BLaER1 treated with 17β-estradiol and CSF1 and Interleukin-3, amounts not matched to agents 10 nM and 100 nM (cell line): ENCODE measurements around the gene CDCP1.
A peak's percentile ranks its signal among the peaks of the same experiment; 100 is the strongest.

ENCODE experiments used
- H3K27ac ChIP-seq, 11 experiments: shearing (Covaris generic); formaldehyde crosslinking; 2 replicates each; pipeline ENCODE4 v1.8.1; 2022
- H3K27me3 ChIP-seq, 11 experiments: shearing (Covaris generic); formaldehyde crosslinking; 2 replicates each; pipeline ENCODE4 v1.8.1; 2022
- H3K36me3 ChIP-seq, 11 experiments: shearing (Covaris generic); formaldehyde crosslinking; 2 replicates each; pipeline ENCODE4 v1.8.1; 2022
- H3K4me1 ChIP-seq, 10 experiments: shearing (Covaris generic); formaldehyde crosslinking; 2 replicates each; pipeline ENCODE4 v1.8.1; 2022
- H3K4me2 ChIP-seq, 11 experiments: shearing (Covaris generic); formaldehyde crosslinking; 2 replicates each; pipeline ENCODE4 v1.8.1; 2022
- H3K4me3 ChIP-seq, 10 experiments: shearing (Covaris generic); formaldehyde crosslinking; 2 replicates each; pipeline ENCODE4 v1.8.1; 2022
- H3K9ac ChIP-seq, 11 experiments: shearing (Covaris generic); formaldehyde crosslinking; 2 replicates each; pipeline ENCODE4 v1.8.1; 2022
- H3K9me3 ChIP-seq, 11 experiments: shearing (Covaris generic); formaldehyde crosslinking; replicated peaks in 1 of 11; 2 replicates each; pipeline ENCODE4 v1.8.1; 2022
- H4K20me1 ChIP-seq, 11 experiments: shearing (Covaris generic); formaldehyde crosslinking; 2 replicates each; pipeline ENCODE4 v1.8.1; 2022
- Cebpa-rat ChIP-seq, 11 experiments: shearing (Covaris generic); IDR thresholded peaks; 2 replicates each; pipeline ENCODE4 v1.8.1; 2022

The CDCP1 gene

GRCh38 chr3:45134758-45135521 lies 11.2 kb downstream of the CDCP1 start:
- Histone ChIP-seq H3K36me3 (no peaks in the 10 kb centered on the region), H3K27me3 (no peaks in the 10 kb centered on the region), H3K4me2 (peak overlapping the region in 4 of 11 experiments; percentile 54 to 92 (median 74); a peak in 8 of 22 replicates), H4K20me1 (no peaks in the 10 kb centered on the region), H3K9me3 (peaks cover 0 to 8% (median 0%) of the 10 kb centered on the region in 11 experiments; a peak in 1 of 22 replicates), H3K4me1 (peaks cover 21 to 85% (median 30%) of the 10 kb centered on the region in 10 experiments), H3K9ac (peak overlapping the region in 3 of 11 experiments; percentile 52 to 67 (median 63); a peak in 4 of 22 replicates), H3K27ac (peak overlapping the region in 4 of 11 experiments; percentile 53 to 93 (median 79); a peak in 8 of 22 replicates), H3K4me3 (no peak overlapping the region)
- TF ChIP-seq Cebpa-rat (IDR thresholded peaks at IDR 0.05) = no peak

GRCh38 chr3:45132568-45133211 lies 13.5 kb downstream of the CDCP1 start:
- no peak for TF ChIP-seq Cebpa-rat (IDR thresholded peaks at IDR 0.05)
- Histone ChIP-seq H3K27ac (no peak overlapping the region; a peak in 1 of 22 replicates), H3K4me2 (peak overlapping the region in 3 of 11 experiments; percentile 32 to 67 (median 53); a peak in 5 of 22 replicates), H3K9ac (no peak overlapping the region), H3K9me3 (peaks cover 0 to 8% (median 0%) of the 10 kb centered on the region in 11 experiments; a peak in 1 of 22 replicates), H3K4me3 (no peak overlapping the region), H3K27me3 (no peaks in the 10 kb centered on the region), H3K36me3 (no peaks in the 10 kb centered on the region), H4K20me1 (no peaks in the 10 kb centered on the region), H3K4me1 (peaks cover 6 to 65% (median 14%) of the 10 kb centered on the region in 10 experiments)

GRCh38 chr3:45131201-45131600 lies 15.0 kb downstream of the CDCP1 start:
- no peak overlapping the region for H3K4me3 ChIP-seq
- H3K9me3 ChIP-seq = peaks cover 0 to 8% (median 0%) of the 10 kb centered on the region in 11 experiments; a peak in 1 of 22 replicates
- H4K20me1 ChIP-seq = no peaks in the 10 kb centered on the region
- no peak for TF ChIP-seq Cebpa-rat (IDR thresholded peaks at IDR 0.05)
- H3K4me1 ChIP-seq = peaks cover 0 to 65% (median 5%) of the 10 kb centered on the region in 10 experiments; a peak in 10 of 20 replicates
- no peaks in the 10 kb centered on the region for H3K27me3 ChIP-seq
- no peak overlapping the region for H3K4me2 ChIP-seq
- H3K27ac ChIP-seq = no peak overlapping the region
- H3K9ac ChIP-seq = no peak overlapping the region
- no peaks in the 10 kb centered on the region for H3K36me3 ChIP-seq

GRCh38 chr3:45130476-45130875 lies 15.7 kb downstream of the CDCP1 start:
- Histone ChIP-seq H3K4me3 (no peak overlapping the region), H3K9ac (no peak overlapping the region), H4K20me1 (no peaks in the 10 kb centered on the region), H3K4me2 (no peak overlapping the region), H3K36me3 (no peaks in the 10 kb centered on the region), H3K4me1 (peaks cover 0 to 65% (median 0%) of the 10 kb centered on the region in 10 experiments; a peak in 8 of 20 replicates), H3K27me3 (no peaks in the 10 kb centered on the region), H3K9me3 (peaks cover 0 to 8% (median 0%) of the 10 kb centered on the region in 11 experiments; a peak in 1 of 22 replicates), H3K27ac (no peak overlapping the region)
- TF ChIP-seq Cebpa-rat (IDR thresholded peaks at IDR 0.05) = no peak

- Histone ChIP-seq H3K27ac (no peak overlapping the region), H3K36me3 (no peaks in the 10 kb centered on the region), H3K9me3 (no peaks in the 10 kb centered on the region), H3K4me3 (no peak overlapping the region), H4K20me1 (no peaks in the 10 kb centered on the region), H3K9ac (no peak overlapping the region), H3K27me3 (no peaks in the 10 kb centered on the region), H3K4me2 (no peak overlapping the region), H3K4me1 (peaks cover 0 to 65% (median 0%) of the 10 kb centered on the region in 10 experiments; a peak in 8 of 20 replicates)
- TF ChIP-seq Cebpa-rat (IDR thresholded peaks at IDR 0.05) = no peak
Observed at GRCh38 chr3:45128950-45129349, 17.2 kb downstream of the CDCP1 start.

GRCh38 chr3:45127130-45127822 lies 18.9 kb downstream of the CDCP1 start:
- no peak overlapping the region for H3K9ac ChIP-seq
- H4K20me1 ChIP-seq = no peaks in the 10 kb centered on the region
- no peaks in the 10 kb centered on the region for H3K36me3 ChIP-seq
- peak overlapping the region in 3 of 11 experiments; percentile 39 to 79 (median 71); a peak in 6 of 22 replicates for H3K4me2 ChIP-seq
- H3K27me3 ChIP-seq = no peaks in the 10 kb centered on the region
- no peaks in the 10 kb centered on the region for H3K9me3 ChIP-seq
- no peak overlapping the region for H3K27ac ChIP-seq
- no peak for TF ChIP-seq Cebpa-rat (IDR thresholded peaks at IDR 0.05)
- H3K4me1 ChIP-seq = peaks cover 0 to 66% (median 7%) of the 10 kb centered on the region in 10 experiments; a peak in 10 of 20 replicates
- no peak overlapping the region for H3K4me3 ChIP-seq

GRCh38 chr3:45126730-45127129 lies 19.4 kb downstream of the CDCP1 start:
- H3K36me3 ChIP-seq = no peaks in the 10 kb centered on the region
- TF ChIP-seq Cebpa-rat (IDR thresholded peaks at IDR 0.05) = no peak
- H3K9ac ChIP-seq = no peak overlapping the region
- no peaks in the 10 kb centered on the region for H3K27me3 ChIP-seq
- no peak overlapping the region for H3K4me3 ChIP-seq
- H3K4me2 ChIP-seq = peak overlapping the region in 3 of 11 experiments; percentile 39 to 79 (median 71); a peak in 5 of 22 replicates
- peak overlapping the region in 1 of 11 experiments; percentile 32; a peak in 1 of 22 replicates for H3K27ac ChIP-seq
- H4K20me1 ChIP-seq = no peaks in the 10 kb centered on the region
- peaks cover 0 to 66% (median 7%) of the 10 kb centered on the region in 10 experiments; a peak in 10 of 20 replicates for H3K4me1 ChIP-seq
- H3K9me3 ChIP-seq = no peaks in the 10 kb centered on the region

GRCh38 chr3:45125550-45126026 lies 20.6 kb downstream of the CDCP1 start:
- no peaks in the 10 kb centered on the region for H4K20me1 ChIP-seq
- peaks cover 0 to 73% (median 7%) of the 10 kb centered on the region in 10 experiments; a peak in 10 of 20 replicates for H3K4me1 ChIP-seq
- no peaks in the 10 kb centered on the region for H3K9me3 ChIP-seq
- H3K36me3 ChIP-seq = no peaks in the 10 kb centered on the region
- H3K27ac ChIP-seq = no peak overlapping the region
- H3K4me2 ChIP-seq = peak overlapping the region in 3 of 11 experiments; percentile 71 to 79 (median 74); a peak in 6 of 22 replicates
- TF ChIP-seq Cebpa-rat (IDR thresholded peaks at IDR 0.05) = no peak
- H3K27me3 ChIP-seq = no peaks in the 10 kb centered on the region
- H3K4me3 ChIP-seq = no peak overlapping the region
- H3K9ac ChIP-seq = no peak overlapping the region
